H9 (cell line): Measurements from ENCODE around the gene TRIB2. TPM values are rescaled to one million over a fixed set of nuclear protein-coding genes. Genes with fewer than 3 reads are reported as not detected.

ENCODE experiments used
- DNase-seq: peaks from one replicate; pipeline ENCODE4 v3.0.0-alpha.2; 2017
- H2AFZ ChIP-seq: one replicate; pipeline ENCODE4 v1.6.1; 2013; ENCODE audit warnings: mild to moderate bottlenecking, low read length, control low read depth, moderate library complexity
- H2AK5ac ChIP-seq: 2 replicates; pipeline ENCODE4 v1.6.1; 2013; ENCODE audit warnings: low read length, control low read depth, mixed read lengths; ENCODE audit not compliant: insufficient read length
- H2BK120ac ChIP-seq: one replicate; pipeline ENCODE4 v1.6.1; 2013; ENCODE audit warnings: low read depth, mild to moderate bottlenecking, low read length, control low read depth, inconsistent platforms; ENCODE audit not compliant: poor library complexity, severe bottlenecking
- H2BK12ac ChIP-seq: 2 replicates; pipeline ENCODE4 v1.6.1; 2013; ENCODE audit warnings: low read length, control low read depth, mixed read lengths, low read depth; ENCODE audit not compliant: insufficient read length
- H2BK15ac ChIP-seq: 2 replicates; pipeline ENCODE4 v1.6.1; 2013; ENCODE audit warnings: low read depth, low read length, control low read depth
- H2BK20ac ChIP-seq: one replicate; pipeline ENCODE4 v1.6.1; 2013; ENCODE audit warnings: low read depth, mild to moderate bottlenecking, low read length, control low read depth, inconsistent platforms; ENCODE audit not compliant: poor library complexity, severe bottlenecking
- H2BK5ac ChIP-seq: 2 replicates; pipeline ENCODE4 v1.6.1; 2013; ENCODE audit warnings: low read length, control low read depth, mixed read lengths; ENCODE audit not compliant: insufficient read length
- H3K14ac ChIP-seq: 2 replicates; pipeline ENCODE4 v1.6.1; 2013; ENCODE audit warnings: low read length, control low read depth; ENCODE audit not compliant: insufficient read depth
- H3K18ac ChIP-seq: 2 replicates; pipeline ENCODE4 v1.6.1; 2013; ENCODE audit warnings: low read depth, mild to moderate bottlenecking, mixed read lengths, low read length, control low read depth; ENCODE audit not compliant: insufficient read length
- H3K23ac ChIP-seq: 2 replicates; pipeline ENCODE4 v1.6.1; 2013; ENCODE audit warnings: low read length, control low read depth, mixed read lengths, low read depth; ENCODE audit not compliant: insufficient read length
- H3K23me2 ChIP-seq: 2 replicates; pipeline ENCODE4 v1.6.1; 2013; ENCODE audit warnings: low read depth, mild to moderate bottlenecking, mixed read lengths, low read length, control low read depth; ENCODE audit not compliant: insufficient read length, poor library complexity, severe bottlenecking
- H3K27ac ChIP-seq: 2 replicates; pipeline ENCODE4 v1.5.1; 2013; ENCODE audit warnings: low read length, control low read depth, mixed read lengths, low read depth; ENCODE audit not compliant: insufficient read length
- H3K27me3 ChIP-seq: 2 replicates; pipeline ENCODE4 v1.6.1; 2013; ENCODE audit warnings: low read length, control low read depth, inconsistent platforms; ENCODE audit not compliant: insufficient read depth
- H3K4ac ChIP-seq: 2 replicates; pipeline ENCODE4 v1.6.1; 2013; ENCODE audit warnings: low read depth, mild to moderate bottlenecking, control low read depth, inconsistent platforms, low read length, moderate library complexity
- H3K4me1 ChIP-seq: 2 replicates; pipeline ENCODE4 v1.6.1; 2013; ENCODE audit warnings: low read length, control low read depth, inconsistent platforms; ENCODE audit not compliant: insufficient read depth
- H3K4me2 ChIP-seq: 2 replicates; pipeline ENCODE4 v1.6.1; 2013; ENCODE audit warnings: low read length, control low read depth, mixed read lengths; ENCODE audit not compliant: insufficient read length, insufficient read depth
- H3K56ac ChIP-seq: 2 replicates; pipeline ENCODE4 v1.6.1; 2013; ENCODE audit warnings: low read depth, mild to moderate bottlenecking, mixed read lengths, low read length, control low read depth; ENCODE audit not compliant: insufficient read length
- H3K79me1 ChIP-seq: 2 replicates; pipeline ENCODE4 v1.6.1; 2013; ENCODE audit warnings: low read depth, mild to moderate bottlenecking, moderate library complexity, low read length, control low read depth, inconsistent platforms; ENCODE audit not compliant: insufficient read depth, poor library complexity, severe bottlenecking
- H3K79me2 ChIP-seq: 2 replicates; pipeline ENCODE4 v1.6.1; 2013; ENCODE audit warnings: low read length, control low read depth, inconsistent platforms; ENCODE audit not compliant: insufficient read depth
- H3K9ac ChIP-seq: 2 replicates; pipeline ENCODE4 v1.6.1; 2013; ENCODE audit warnings: low read length, control low read depth, mixed read lengths; ENCODE audit not compliant: insufficient read length; ENCODE audit errors: extremely low read depth
- H3K9me3 ChIP-seq: one replicate; pipeline ENCODE4 v1.6.1; 2013; ENCODE audit warnings: low read depth, low read length, inconsistent platforms; ENCODE audit not compliant: control insufficient read depth
- H3T11ph ChIP-seq: one replicate; pipeline ENCODE4 v1.6.1; 2013; ENCODE audit warnings: mild to moderate bottlenecking, low read length, control low read depth, inconsistent platforms
- H4K20me1 ChIP-seq: one replicate; pipeline ENCODE4 v1.6.1; 2013; ENCODE audit not compliant: control insufficient read depth, insufficient read length, insufficient read depth
- H4K5ac ChIP-seq: 2 replicates; pipeline ENCODE4 v1.6.1; 2013; ENCODE audit warnings: low read depth, mild to moderate bottlenecking, mixed read lengths, low read length, control low read depth; ENCODE audit not compliant: insufficient read length
- H4K8ac ChIP-seq: replicated peaks from 2 replicates; pipeline ENCODE4 v1.6.1; 2013; ENCODE audit warnings: low read length, control low read depth, mixed read lengths, low read depth; ENCODE audit not compliant: insufficient read length
- H4K91ac ChIP-seq: 2 replicates; pipeline ENCODE4 v1.6.1; 2013; ENCODE audit warnings: low read depth, mild to moderate bottlenecking, moderate library complexity, mixed read lengths, low read length, control low read depth; ENCODE audit not compliant: insufficient read length
- H3K27ac Mint-ChIP-seq, 3 experiments: 2 replicates in 2 of 3; 3 replicates in 1 of 3; pipeline ENCODE4 v1.8.0; 2020 to 2021; ENCODE audit warnings: mixed read lengths in 3 of 3, mild to moderate bottlenecking in 1 of 3, moderate library complexity in 1 of 3
- H3K27me3 Mint-ChIP-seq: 2 replicates; pipeline ENCODE4 v1.8.0; 2021; ENCODE audit warnings: low read depth, mild to moderate bottlenecking, moderate library complexity, mixed read lengths
- H3K36me3 Mint-ChIP-seq, 3 experiments: 2 replicates in 2 of 3; 3 replicates in 1 of 3; pipeline ENCODE4 v1.8.0; 2020 to 2021; ENCODE audit warnings: low read depth in 3 of 3, mixed read lengths in 3 of 3; ENCODE audit not compliant: insufficient read depth in 1 of 3
- H3K4me1 Mint-ChIP-seq, 2 experiments: 2 replicates each; pipeline ENCODE4 v1.8.0; 2020; ENCODE audit warnings: mixed read lengths in 2 of 2
- H3K4me3 Mint-ChIP-seq, 2 experiments: 2 replicates in 1 of 2; 3 replicates in 1 of 2; pipeline ENCODE4 v1.8.0; 2020 to 2021; ENCODE audit warnings: mild to moderate bottlenecking in 2 of 2, mixed read lengths in 2 of 2, moderate library complexity in 1 of 2
- H3K9me3 Mint-ChIP-seq, 2 experiments: 2 replicates in 1 of 2; 3 replicates in 1 of 2; pipeline ENCODE4 v1.8.0; 2020; ENCODE audit warnings: mild to moderate bottlenecking in 2 of 2, mixed read lengths in 2 of 2, moderate library complexity in 1 of 2
- WGBS: extraction: QIAGEN DNeasy Blood & Tissue Kit; methylation state at CpG from one replicate; pipeline ENCODE4 v1.1.7; 2013; ENCODE audit warnings: missing lambda C conversion rate, low lambda C conversion rate, mixed read lengths; ENCODE audit not compliant: insufficient read length; ENCODE audit errors: extremely low coverage; 5-methylcytosine and 5-hydroxymethylcytosine counted together
- total RNA-seq: library from RNA; stranded (reverse); gene quantifications from 2 replicates; pipeline ENCODE4 v1.2.1, GENCODE V29; 2021
- TF ChIP-seq, protein P1 (sequence below): fragments of 200-600 bp; sonication (generic); conservative IDR thresholded peaks from 3 replicates; pipeline ENCODE4 v1.8.0; 2021; ENCODE audit warnings: antibody characterized with exemption, mild to moderate bottlenecking

TRIB2 gene
- total RNA-seq, 1 experiment from 2014 or later = 41.9 TPM

DNA sequence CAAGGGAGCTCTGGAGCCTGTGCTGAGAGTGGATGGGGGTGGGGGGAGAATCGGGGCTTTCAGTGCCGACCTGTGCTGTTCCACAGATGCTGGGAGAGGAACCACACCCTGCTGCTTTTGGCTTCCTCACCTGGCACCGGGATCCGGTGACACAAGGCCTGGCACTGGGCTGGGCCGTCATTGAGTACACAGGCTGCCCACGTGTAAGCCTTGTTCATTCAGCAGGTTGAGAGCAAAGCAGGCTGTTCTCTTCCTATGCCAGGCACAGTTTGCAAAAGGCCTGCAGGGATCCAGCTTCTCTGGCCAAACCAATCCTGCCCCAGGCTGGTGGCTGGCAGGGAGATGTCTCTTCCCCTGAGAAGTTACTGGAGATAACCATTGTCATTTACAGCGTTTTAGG lies 17.1 kb downstream of the TRIB2 start:
- Mint-ChIP-seq H3K27me3 (no peaks in the 10 kb centered on the region), H3K4me3 (no peak overlapping the region), H3K9me3 (no peaks in the 10 kb centered on the region), H3K4me1 (peaks cover 4 to 13% of the 10 kb centered on the region in 2 experiments; a peak in 3 of 4 replicates), H3K36me3 (peaks cover 46 to 83% (median 65%) of the 10 kb centered on the region in 3 experiments), H3K27ac (no peak overlapping the region)
- H3K9ac ChIP-seq = no peak overlapping the region
- no peaks in the 10 kb centered on the region for H3K23me2 ChIP-seq
- H3K79me2 ChIP-seq = peaks cover 25% of the 10 kb centered on the region; the same call in 1 of the 2 replicates
- no peak overlapping the region for H3K18ac ChIP-seq
- H3K14ac ChIP-seq = no peak overlapping the region
- no CpG with 5 or more reads among the region's 7 CpGs for WGBS
- no peak overlapping the region for H3K4ac ChIP-seq
- H4K5ac ChIP-seq = no peak overlapping the region
- no peak overlapping the region for H2BK20ac ChIP-seq
- H2AK5ac ChIP-seq = no peak overlapping the region
- no peak overlapping the region for H3K23ac ChIP-seq
- no peak overlapping the region for H3T11ph ChIP-seq
- H2BK120ac ChIP-seq = no peak overlapping the region
- H3K4me2 ChIP-seq = no peak overlapping the region
- H4K91ac ChIP-seq = no peak overlapping the region
- no peak overlapping the region for H2BK12ac ChIP-seq
- no peak overlapping the region for H3K56ac ChIP-seq
- peaks cover 7% of the 10 kb centered on the region for H3K79me1 ChIP-seq
- H3K27ac ChIP-seq = no peak overlapping the region
- H4K8ac ChIP-seq = no peak overlapping the region
- no peaks in the 10 kb centered on the region for H3K9me3 ChIP-seq
- no peaks in the 10 kb centered on the region for H3K4me1 ChIP-seq
- TF ChIP-seq, protein P1, sequence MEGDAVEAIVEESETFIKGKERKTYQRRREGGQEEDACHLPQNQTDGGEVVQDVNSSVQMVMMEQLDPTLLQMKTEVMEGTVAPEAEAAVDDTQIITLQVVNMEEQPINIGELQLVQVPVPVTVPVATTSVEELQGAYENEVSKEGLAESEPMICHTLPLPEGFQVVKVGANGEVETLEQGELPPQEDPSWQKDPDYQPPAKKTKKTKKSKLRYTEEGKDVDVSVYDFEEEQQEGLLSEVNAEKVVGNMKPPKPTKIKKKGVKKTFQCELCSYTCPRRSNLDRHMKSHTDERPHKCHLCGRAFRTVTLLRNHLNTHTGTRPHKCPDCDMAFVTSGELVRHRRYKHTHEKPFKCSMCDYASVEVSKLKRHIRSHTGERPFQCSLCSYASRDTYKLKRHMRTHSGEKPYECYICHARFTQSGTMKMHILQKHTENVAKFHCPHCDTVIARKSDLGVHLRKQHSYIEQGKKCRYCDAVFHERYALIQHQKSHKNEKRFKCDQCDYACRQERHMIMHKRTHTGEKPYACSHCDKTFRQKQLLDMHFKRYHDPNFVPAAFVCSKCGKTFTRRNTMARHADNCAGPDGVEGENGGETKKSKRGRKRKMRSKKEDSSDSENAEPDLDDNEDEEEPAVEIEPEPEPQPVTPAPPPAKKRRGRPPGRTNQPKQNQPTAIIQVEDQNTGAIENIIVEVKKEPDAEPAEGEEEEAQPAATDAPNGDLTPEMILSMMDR = no peak
- H4K20me1 ChIP-seq = no peaks in the 10 kb centered on the region
- H2BK5ac ChIP-seq = no peak overlapping the region
- DNase-seq = no peak
- H2AFZ ChIP-seq = no peak overlapping the region
- H3K27me3 ChIP-seq = no peaks in the 10 kb centered on the region
- H2BK15ac ChIP-seq = no peak overlapping the region
